Caco-2 (cell line): ENCODE data around the gene RBBP4. TPM values are rescaled to one million over a fixed set of nuclear protein-coding genes. Genes with fewer than 3 reads are reported as not detected.
"Not testable (repeated sequence)": the region's sequence is repeated elsewhere in the genome, so short reads cannot be mapped to it uniquely, and the experiment has no call there.

Experiments used
- BruUV-seq: library from RNA; stranded (reverse); fragments of 400-500 nt; replicated peaks from 2 replicates; lab custom pipeline; 2021; lab: Mats Ljungman, UMichigan
- CTCF ChIA-PET: fragments of 300-600 bp; sonication (Branson Sonifier 250); formaldehyde crosslinking; loops from one replicate; lab custom pipeline; 2022; ENCODE audit warnings: antibody characterized with exemption; lab: Charles Lee
- POLR2A ChIA-PET: fragments of 300-600 bp; sonication (Branson Sonifier 250); formaldehyde crosslinking; loops from one replicate; lab custom pipeline; 2022; ENCODE audit warnings: antibody characterized with exemption; lab: Charles Lee
- DNase-seq, 2 experiments: peaks; one replicate each; pipeline versions ENCODE4 v3.0.0 to v3.0.0-alpha.2; 2020 to 2022
- H3K27me3 ChIP-seq: replicated peaks from 2 replicates; pipeline ENCODE4 v1.6.0; 2011; ENCODE audit warnings: low read length; ENCODE audit not compliant: control insufficient read depth, insufficient read depth
- H3K36me3 ChIP-seq: 2 replicates; pipeline ENCODE4 v1.5.1; 2011; ENCODE audit warnings: low read length; ENCODE audit not compliant: control insufficient read depth, insufficient read depth
- H3K4me1 ChIP-seq: fragments of 250-450 bp; sonication (Bioruptor Pico); 2 replicates; pipeline ENCODE4 v1.5.1; 2020; ENCODE audit warnings: mild to moderate bottlenecking
- H3K4me3 ChIP-seq: 2 replicates; pipeline ENCODE4 v1.5.1; 2011; ENCODE audit warnings: low read depth, mild to moderate bottlenecking, control low read depth, low read length
- H3K9me3 ChIP-seq: fragments of 250-450 bp; sonication (Bioruptor Pico); 2 replicates; pipeline ENCODE4 v1.5.1; 2020; ENCODE audit warnings: mild to moderate bottlenecking, moderate library complexity
- H3K27ac Mint-ChIP-seq: one replicate; pipeline ENCODE4 v1.8.0; 2022; ENCODE audit warnings: mixed read lengths; ENCODE audit not compliant: unreplicated experiment
- H3K27me3 Mint-ChIP-seq: one replicate; pipeline ENCODE4 v1.8.0; 2022; ENCODE audit warnings: mixed read lengths; ENCODE audit not compliant: insufficient read depth, unreplicated experiment
- H3K36me3 Mint-ChIP-seq: one replicate; pipeline ENCODE4 v1.8.0; 2022; ENCODE audit warnings: mild to moderate bottlenecking, mixed read lengths; ENCODE audit not compliant: insufficient read depth, unreplicated experiment
- H3K4me1 Mint-ChIP-seq: one replicate; pipeline ENCODE4 v1.8.0; 2022; ENCODE audit warnings: low read depth, mixed read lengths; ENCODE audit not compliant: unreplicated experiment
- H3K4me3 Mint-ChIP-seq: one replicate; pipeline ENCODE4 v1.8.0; 2022; ENCODE audit warnings: mild to moderate bottlenecking, moderate library complexity, mixed read lengths; ENCODE audit not compliant: unreplicated experiment
- H3K9me3 Mint-ChIP-seq: one replicate; pipeline ENCODE4 v1.8.0; 2022; ENCODE audit warnings: mixed read lengths; ENCODE audit not compliant: unreplicated experiment
- CTCF ChIP-seq, 2 experiments: fragments of 200-600 bp in 1 of 2; IDR thresholded peaks; 1 replicate in 1 of 2; 2 replicates in 1 of 2; pipeline versions ENCODE4 v1.5.1 to v1.8.0; 2011 to 2022; ENCODE audit warnings: antibody characterized with exemption in 1 of 2, control low read depth in 1 of 2, inconsistent platforms in 1 of 2, low read depth in 1 of 2, low read length in 1 of 2, mild to moderate bottlenecking in 1 of 2, moderate library complexity in 1 of 2; ENCODE audit not compliant: insufficient read depth in 1 of 2, severe bottlenecking in 1 of 2, unreplicated experiment in 1 of 2
- intact Hi-C: fragments of 100-400 bp; cut with micrococcal nuclease; formaldehyde crosslinking; loops from one replicate; pipeline ENCODE4 v1.10.0; 2022; ENCODE audit not compliant: unreplicated experiment
- total RNA-seq: library from RNA; stranded (reverse); gene quantifications from 2 replicates; pipeline ENCODE4 v1.2.3, GENCODE V29; 2022

RBBP4 gene
- total RNA-seq, 1 experiment from 2014 or later, result 179 TPM

DNA sequence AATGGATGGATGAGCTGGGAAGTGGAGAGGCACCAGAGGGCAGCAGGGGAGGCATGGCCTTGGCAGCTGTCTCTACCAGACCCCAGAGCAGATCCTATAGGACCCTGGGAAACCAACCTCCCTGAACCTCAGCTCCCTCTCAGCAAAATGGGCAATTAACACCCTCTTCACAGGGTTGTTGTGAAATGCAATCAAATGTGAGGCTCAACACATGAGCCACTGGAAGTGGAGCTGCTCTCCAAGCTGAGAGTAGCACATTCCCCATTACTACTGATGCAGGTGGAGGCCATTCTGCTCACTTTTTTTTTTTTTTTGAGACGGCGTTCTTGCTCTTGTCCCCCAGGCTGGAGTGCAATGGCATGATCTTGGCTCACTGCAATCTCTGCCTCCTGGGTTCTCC, 58.1 kb downstream of the RBBP4 start:
- no peaks in the 10 kb centered on the region for H3K36me3 ChIP-seq
- Mint-ChIP-seq H3K4me3 (no peak overlapping the region), H3K27me3 (no peaks in the 10 kb centered on the region), H3K36me3 (no peaks in the 10 kb centered on the region), H3K9me3 (no peaks in the 10 kb centered on the region), H3K4me1 (no peaks in the 10 kb centered on the region), H3K27ac (no peak overlapping the region)
- DNase-seq, result no peak
- intact Hi-C loops, result no loop called here
- ChIA-PET CTCF (no interaction called here), POLR2A (no interaction called here)
- H3K4me3 ChIP-seq, result no peak overlapping the region
- no peak for TF ChIP-seq CTCF (IDR thresholded peaks at IDR 0.05; ENCODE audit: insufficient read depth in 1 of 2, low read depth in 1 of 2, low read length in 1 of 2, severe bottlenecking in 1 of 2, unreplicated experiment in 1 of 2)
- no peaks in the 10 kb centered on the region for H3K9me3 ChIP-seq
- H3K4me1 ChIP-seq, result no peaks in the 10 kb centered on the region; the same call in 1 of the 2 replicates
- no TSS peak for BruUV-seq
- H3K27me3 ChIP-seq, result no peaks in the 10 kb centered on the region

- no peak overlapping the region for H3K27ac Mint-ChIP-seq
- H3K4me1 Mint-ChIP-seq, result no peaks in the 10 kb centered on the region
- no peaks in the 10 kb centered on the region for H3K36me3 ChIP-seq
- no peaks in the 10 kb centered on the region; the same call in 1 of the 2 replicates for H3K4me1 ChIP-seq
- H3K27me3 ChIP-seq, result no peaks in the 10 kb centered on the region
- no peaks in the 10 kb centered on the region for H3K27me3 Mint-ChIP-seq
- TF ChIP-seq CTCF (IDR thresholded peaks at IDR 0.05; ENCODE audit: insufficient read depth in 1 of 2, low read depth in 1 of 2, low read length in 1 of 2, severe bottlenecking in 1 of 2, unreplicated experiment in 1 of 2), result no peak
- ChIA-PET POLR2A (no interaction called here), CTCF (no interaction called here)
- no peak overlapping the region for H3K4me3 ChIP-seq
- no peaks in the 10 kb centered on the region for H3K9me3 Mint-ChIP-seq
- H3K9me3 ChIP-seq, result no peaks in the 10 kb centered on the region
- intact Hi-C loops, result no loop called here
- H3K36me3 Mint-ChIP-seq, result no peaks in the 10 kb centered on the region
- no peak overlapping the region for H3K4me3 Mint-ChIP-seq
- no TSS peak for BruUV-seq
- no peak for DNase-seq
Observed at GRCh38 chr1:32709476-32709875, 58.5 kb downstream of the RBBP4 start.

- BruUV-seq, H3K27ac Mint-ChIP-seq, H3K4me3 Mint-ChIP-seq, POLR2A ChIA-PET, H3K4me3 ChIP-seq, H3K36me3 Mint-ChIP-seq, H3K9me3 ChIP-seq, H3K4me1 Mint-ChIP-seq, H3K36me3 ChIP-seq, intact Hi-C loops, H3K4me1 ChIP-seq, H3K9me3 Mint-ChIP-seq, H3K27me3 ChIP-seq, DNase-seq, H3K27me3 Mint-ChIP-seq: not testable (repeated sequence)
- CTCF ChIA-PET, result interaction anchor here (3.1 kb wide), 1 partner anchor 63 kb away, joined by 79 read pairs; no protein-coding TSS in a partner anchor
Observed at GRCh38 chr1:32711221-32711620, 60.2 kb downstream of the RBBP4 start.
